Suprapubic skin (tissue), 4 donors: Measurements from ENCODE around the gene GALE.

Source experiments
- EP300 ChIP-seq: sonication (generic); formaldehyde crosslinking; IDR thresholded peaks from one replicate; pipeline ENCODE4 v1.6.1; 2017; ENCODE audit warnings: antibody characterized with exemption
- POLR2A ChIP-seq, 2 donors: fragments of 450-650 bp; IDR thresholded peaks; one replicate each; pipeline ENCODE4 v1.6.1; 2017; ENCODE audit warnings: antibody characterized with exemption in 2 of 2, mild to moderate bottlenecking in 2 of 2, moderate library complexity in 2 of 2
- POLR2AphosphoS5 ChIP-seq, 3 donors: sonication (generic); formaldehyde crosslinking; IDR thresholded peaks; one replicate each; pipeline ENCODE4 v1.6.1; 2017; ENCODE audit warnings: antibody characterized with exemption in 3 of 3
- TF ChIP-seq, protein P1 (sequence below), 2 donors: fragments of 200-600 bp in 1 of 2; fragments of 450-650 bp in 1 of 2; sonication (generic) in 1 of 2; IDR thresholded peaks; one replicate each; pipeline ENCODE4 v1.5.1; 2016 to 2019; ENCODE audit warnings: antibody characterized with exemption in 2 of 2, mild to moderate bottlenecking in 1 of 2, moderate library complexity in 1 of 2

GRCh38 chr1:23748016-23748415 lies 52.5 kb downstream of the GALE start:
- TF ChIP-seq, protein P1, sequence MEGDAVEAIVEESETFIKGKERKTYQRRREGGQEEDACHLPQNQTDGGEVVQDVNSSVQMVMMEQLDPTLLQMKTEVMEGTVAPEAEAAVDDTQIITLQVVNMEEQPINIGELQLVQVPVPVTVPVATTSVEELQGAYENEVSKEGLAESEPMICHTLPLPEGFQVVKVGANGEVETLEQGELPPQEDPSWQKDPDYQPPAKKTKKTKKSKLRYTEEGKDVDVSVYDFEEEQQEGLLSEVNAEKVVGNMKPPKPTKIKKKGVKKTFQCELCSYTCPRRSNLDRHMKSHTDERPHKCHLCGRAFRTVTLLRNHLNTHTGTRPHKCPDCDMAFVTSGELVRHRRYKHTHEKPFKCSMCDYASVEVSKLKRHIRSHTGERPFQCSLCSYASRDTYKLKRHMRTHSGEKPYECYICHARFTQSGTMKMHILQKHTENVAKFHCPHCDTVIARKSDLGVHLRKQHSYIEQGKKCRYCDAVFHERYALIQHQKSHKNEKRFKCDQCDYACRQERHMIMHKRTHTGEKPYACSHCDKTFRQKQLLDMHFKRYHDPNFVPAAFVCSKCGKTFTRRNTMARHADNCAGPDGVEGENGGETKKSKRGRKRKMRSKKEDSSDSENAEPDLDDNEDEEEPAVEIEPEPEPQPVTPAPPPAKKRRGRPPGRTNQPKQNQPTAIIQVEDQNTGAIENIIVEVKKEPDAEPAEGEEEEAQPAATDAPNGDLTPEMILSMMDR (IDR thresholded peaks at IDR 0.05), result no peak
- TF ChIP-seq POLR2A (IDR thresholded peaks at IDR 0.05), result no peak
- no peak for TF ChIP-seq POLR2AphosphoS5 (IDR thresholded peaks at IDR 0.05)
- TF ChIP-seq EP300, result no peak
